HG03159 (cell line): ENCODE results near the gene ABHD11.

Source experiments
- ATAC-seq: cut with Tn5 transposase; IDR thresholded peaks from one replicate; pipeline ENCODE4 v1.9.1; 2021; ENCODE audit warnings: mild to moderate bottlenecking, moderate library complexity; ENCODE audit not compliant: unreplicated experiment

The ABHD11 gene

DNA sequence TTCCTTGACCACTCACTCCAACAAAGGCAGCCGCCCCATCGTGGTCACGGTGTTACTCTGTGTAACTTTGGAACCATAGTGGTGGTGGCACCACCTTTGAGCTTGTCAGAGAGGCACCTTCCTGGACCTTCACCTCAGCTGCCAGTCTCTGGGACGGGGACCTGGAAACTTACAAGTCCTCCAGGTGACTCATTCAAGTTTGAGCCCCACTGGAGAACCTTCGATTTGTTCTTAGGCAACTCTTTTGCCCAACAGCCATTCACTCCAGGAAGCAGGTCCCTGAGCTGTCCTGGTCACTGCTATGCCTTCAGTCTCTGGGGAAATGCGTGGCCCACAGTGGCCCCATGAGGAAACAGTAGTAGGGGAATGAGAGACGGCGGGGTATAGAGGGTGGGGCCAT is 36.4 kb downstream of the ABHD11 start:
- ATAC-seq, result no peak

- ATAC-seq, result no peak
Measured at GRCh38 chr7:73701357-73701995, 37.1 kb downstream of the ABHD11 start.

DNA sequence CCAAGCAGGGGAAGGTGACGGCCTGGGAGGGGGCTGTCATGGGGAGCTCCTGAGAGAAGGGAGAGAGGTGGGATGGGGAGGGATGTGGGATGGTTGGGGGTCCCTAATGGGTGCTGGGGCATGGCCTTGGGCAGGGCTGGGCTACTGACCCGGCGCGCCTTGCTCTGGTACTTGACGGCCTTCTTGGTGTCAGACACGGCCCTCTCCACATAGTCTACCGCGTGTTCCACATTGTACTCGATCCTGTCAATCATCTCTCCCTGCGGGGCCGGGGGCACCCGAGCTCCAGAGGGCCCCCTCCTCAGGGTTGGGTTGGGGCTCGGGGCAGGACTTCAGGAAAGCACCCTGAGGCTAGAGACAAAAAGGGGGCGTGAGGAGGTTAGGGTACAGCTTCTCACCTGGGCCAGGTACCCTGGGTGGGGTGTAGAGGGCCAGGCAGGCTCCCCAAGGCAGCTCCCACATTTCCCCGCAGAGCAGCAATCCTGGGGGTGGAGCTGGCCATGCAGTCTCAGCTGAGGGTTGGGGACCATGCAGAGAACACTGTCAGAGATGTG is 37.9 kb downstream of the ABHD11 start:
- ATAC-seq, result no peak

- ATAC-seq, result no peak
Measured at GRCh38 chr7:73700069-73700423, 38.6 kb downstream of the ABHD11 start.

- no peak for ATAC-seq
Measured at GRCh38 chr7:73699370-73700068, 39.1 kb downstream of the ABHD11 start.

DNA sequence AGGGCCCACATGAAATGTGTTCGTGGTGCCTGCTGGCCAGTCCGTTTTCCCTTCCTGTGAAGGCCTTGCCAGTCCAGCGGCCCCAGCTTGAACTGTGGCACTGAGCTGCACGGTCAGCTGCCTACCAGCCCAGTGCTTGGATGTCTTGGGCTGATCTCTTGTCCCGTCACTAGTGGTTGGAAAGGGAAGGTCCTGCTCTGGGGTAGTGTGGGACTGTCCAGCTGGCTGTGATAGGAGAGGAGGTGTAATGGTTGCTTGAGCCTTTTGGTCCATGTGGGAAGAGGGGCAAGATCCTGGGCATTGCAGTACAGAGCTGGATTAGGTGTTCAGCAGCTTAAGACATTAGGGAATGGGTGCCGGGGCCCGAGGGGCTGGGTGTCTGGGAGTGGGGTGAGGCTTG is 40.2 kb downstream of the ABHD11 start:
- no peak for ATAC-seq

DNA sequence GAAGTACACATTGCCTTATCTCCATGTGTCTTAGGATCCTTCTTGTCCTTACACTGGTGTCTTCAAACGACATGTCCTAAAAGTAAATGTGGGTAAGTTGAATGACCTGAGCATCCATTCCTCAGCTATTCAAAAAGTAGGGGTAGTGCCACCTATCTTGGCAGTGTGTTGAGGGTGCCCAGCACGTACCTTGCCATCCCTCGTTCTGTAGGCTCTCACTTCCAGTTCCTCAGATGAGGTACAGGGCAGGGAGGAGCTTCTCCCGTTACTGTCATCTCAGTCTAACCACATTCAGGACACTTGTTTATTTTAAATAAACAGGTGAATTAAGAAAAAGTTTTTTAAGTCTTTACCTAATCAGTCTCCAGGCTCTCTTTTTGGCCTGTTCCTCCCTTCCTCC is 42.2 kb downstream of the ABHD11 start:
- ATAC-seq, result no peak

DNA sequence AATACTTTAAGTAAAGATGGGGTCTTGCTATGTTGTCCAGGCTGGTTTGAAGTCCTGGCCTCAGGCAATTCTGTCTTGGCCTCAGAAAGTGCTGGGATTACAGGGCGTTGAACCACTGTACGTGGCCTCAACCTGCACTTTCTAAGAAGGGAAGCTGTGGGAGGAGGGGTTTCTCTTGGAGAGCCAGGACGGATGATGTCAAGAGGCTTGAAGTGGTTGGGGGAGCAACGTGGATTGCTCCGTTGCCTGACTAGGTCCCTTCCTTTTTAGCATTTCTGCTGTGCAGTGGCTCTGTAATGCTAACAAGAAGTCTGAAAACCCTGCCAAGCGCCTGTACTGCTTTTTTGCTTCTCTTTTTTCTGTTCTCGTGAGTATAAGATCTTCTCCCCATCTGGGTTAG is 48.0 kb downstream of the ABHD11 start:
- no peak for ATAC-seq

GRCh38 chr7:73688288-73688687 is 50.3 kb downstream of the ABHD11 start:
- no peak for ATAC-seq
